ENCODE measurements around the gene HOXD10. TPM values are rescaled to one million over a fixed set of nuclear protein-coding genes. Genes with fewer than 3 reads are reported as not detected.

The HOXD10 gene
- total and polyA plus RNA-seq, 2 experiments from 2014 or later = not detected

DNA sequence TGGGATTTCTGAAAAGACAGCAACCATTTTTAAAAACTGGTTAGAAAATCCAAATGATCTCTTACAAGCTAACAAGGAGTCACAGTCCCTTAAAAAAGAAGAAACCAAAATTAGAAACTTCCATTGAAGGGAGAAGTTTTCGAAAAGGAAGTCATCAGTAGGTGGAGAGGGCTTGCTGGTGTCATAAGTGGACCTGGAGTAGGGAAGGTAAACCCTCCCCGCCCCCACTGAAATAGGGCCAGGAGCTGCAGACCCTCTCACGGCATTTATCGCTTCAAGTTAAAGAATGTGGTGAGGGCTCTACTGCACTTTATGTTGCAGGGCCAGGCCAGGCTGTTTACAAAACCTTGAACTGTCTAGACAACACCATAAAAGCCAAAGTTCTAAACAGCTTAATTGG lies 6.6 kb upstream of the HOXD10 start:
- Mint-ChIP-seq H3K36me3 (ENCODE audit: low read depth) (no peaks in the 10 kb centered on the region; the same call in 2 of the 3 replicates), H3K27me3 (ENCODE audit: insufficient read depth, low read depth, poor library complexity) (peaks cover 94% of the 10 kb centered on the region), H3K4me1 (peaks cover 22% of the 10 kb centered on the region), H3K27ac (no peak overlapping the region), H3K9me3 (peaks cover 5% of the 10 kb centered on the region), H3K4me3 (no peak overlapping the region)
- Histone ChIP-seq H3K36me3 (ENCODE audit: insufficient read depth) (no peaks in the 10 kb centered on the region), H3K27ac (ENCODE audit: low read depth) (no peak overlapping the region), H3K4me1 (ENCODE audit: insufficient read depth) (peaks cover 37% of the 10 kb centered on the region), H3K4me3 (no peak overlapping the region), H3K79me2 (replicated peaks; ENCODE audit: insufficient read depth) (no peaks in the 10 kb centered on the region), H3K4me2 (no peak overlapping the region), H2AFZ (no peak overlapping the region), H3K27me3 (ENCODE audit: insufficient read depth) (peaks cover 99% of the 10 kb centered on the region), H3K9me2 (ENCODE audit: insufficient read depth) (no peaks in the 10 kb centered on the region), H4K20me1 (replicated peaks; ENCODE audit: insufficient read depth) (peaks cover 31% of the 10 kb centered on the region), H3F3A (replicated peaks; ENCODE audit: low read depth) (peaks cover 48% of the 10 kb centered on the region)
- ATAC-seq (no peak), DNase-seq (ENCODE audit: low spot score) (no peak)
- TF ChIP-seq, protein P1, sequence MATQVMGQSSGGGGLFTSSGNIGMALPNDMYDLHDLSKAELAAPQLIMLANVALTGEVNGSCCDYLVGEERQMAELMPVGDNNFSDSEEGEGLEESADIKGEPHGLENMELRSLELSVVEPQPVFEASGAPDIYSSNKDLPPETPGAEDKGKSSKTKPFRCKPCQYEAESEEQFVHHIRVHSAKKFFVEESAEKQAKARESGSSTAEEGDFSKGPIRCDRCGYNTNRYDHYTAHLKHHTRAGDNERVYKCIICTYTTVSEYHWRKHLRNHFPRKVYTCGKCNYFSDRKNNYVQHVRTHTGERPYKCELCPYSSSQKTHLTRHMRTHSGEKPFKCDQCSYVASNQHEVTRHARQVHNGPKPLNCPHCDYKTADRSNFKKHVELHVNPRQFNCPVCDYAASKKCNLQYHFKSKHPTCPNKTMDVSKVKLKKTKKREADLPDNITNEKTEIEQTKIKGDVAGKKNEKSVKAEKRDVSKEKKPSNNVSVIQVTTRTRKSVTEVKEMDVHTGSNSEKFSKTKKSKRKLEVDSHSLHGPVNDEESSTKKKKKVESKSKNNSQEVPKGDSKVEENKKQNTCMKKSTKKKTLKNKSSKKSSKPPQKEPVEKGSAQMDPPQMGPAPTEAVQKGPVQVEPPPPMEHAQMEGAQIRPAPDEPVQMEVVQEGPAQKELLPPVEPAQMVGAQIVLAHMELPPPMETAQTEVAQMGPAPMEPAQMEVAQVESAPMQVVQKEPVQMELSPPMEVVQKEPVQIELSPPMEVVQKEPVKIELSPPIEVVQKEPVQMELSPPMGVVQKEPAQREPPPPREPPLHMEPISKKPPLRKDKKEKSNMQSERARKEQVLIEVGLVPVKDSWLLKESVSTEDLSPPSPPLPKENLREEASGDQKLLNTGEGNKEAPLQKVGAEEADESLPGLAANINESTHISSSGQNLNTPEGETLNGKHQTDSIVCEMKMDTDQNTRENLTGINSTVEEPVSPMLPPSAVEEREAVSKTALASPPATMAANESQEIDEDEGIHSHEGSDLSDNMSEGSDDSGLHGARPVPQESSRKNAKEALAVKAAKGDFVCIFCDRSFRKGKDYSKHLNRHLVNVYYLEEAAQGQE (IDR thresholded peaks at IDR 0.05; ENCODE audit: unreplicated experiment) = no peak
- TF ChIP-seq JUNB (IDR thresholded peaks at IDR 0.05; ENCODE audit: unreplicated experiment) (no peak), STAT1 (IDR thresholded peaks at IDR 0.05; ENCODE audit: unreplicated experiment) (no peak), EZH2 (IDR thresholded peaks at IDR 0.05; ENCODE audit: low read depth, unreplicated experiment) (peak; percentile 60), NANOG (IDR thresholded peaks at IDR 0.05; ENCODE audit: borderline replicate concordance) (no peak)

DNA sequence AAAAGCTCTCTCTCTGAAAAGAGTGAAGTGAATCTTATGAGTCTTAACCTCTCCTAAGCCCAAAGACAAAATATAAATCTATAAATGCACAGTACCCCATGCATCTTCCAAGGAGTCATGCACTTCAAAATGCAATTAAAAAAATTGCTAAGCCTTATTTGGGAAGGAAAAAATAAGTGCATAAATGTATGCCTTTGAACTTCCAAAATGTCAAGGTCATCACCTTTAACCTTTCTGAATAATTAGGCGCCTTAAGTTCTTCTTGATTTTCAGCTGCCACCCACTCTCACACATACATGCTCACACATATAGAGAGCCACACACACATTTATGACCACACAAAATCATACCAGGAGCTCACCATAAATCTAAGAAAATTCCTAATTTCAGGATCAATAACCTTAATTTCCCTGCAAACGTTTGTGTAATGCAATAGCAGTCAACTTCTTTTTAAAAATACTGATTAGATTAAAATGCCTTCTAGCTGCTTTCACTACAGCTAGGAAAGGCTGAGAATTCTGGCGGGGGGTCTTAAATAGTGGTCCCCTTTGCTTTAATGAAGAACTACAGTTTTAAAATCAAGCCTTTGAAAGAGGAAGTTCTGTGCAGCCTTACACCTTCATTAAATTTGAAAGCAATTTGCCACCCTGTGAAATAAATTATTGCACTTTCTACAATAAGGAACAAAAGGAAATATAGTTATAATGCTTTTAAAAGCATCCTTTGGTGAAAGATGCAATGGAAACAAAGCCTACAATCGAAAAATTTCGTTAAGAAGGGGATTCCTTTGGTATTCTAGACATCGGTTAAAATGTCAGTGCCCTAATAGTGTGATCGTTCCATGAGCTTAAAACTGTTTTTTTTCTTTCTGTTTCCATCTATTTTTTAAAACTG lies 5.9 kb upstream of the HOXD10 start:
- Mint-ChIP-seq H3K27me3 (ENCODE audit: insufficient read depth, low read depth, poor library complexity) (peaks cover 94% of the 10 kb centered on the region), H3K36me3 (ENCODE audit: low read depth) (no peaks in the 10 kb centered on the region; the same call in 2 of the 3 replicates), H3K9me3 (peaks cover 3% of the 10 kb centered on the region), H3K27ac (no peak overlapping the region), H3K4me1 (peaks cover 20% of the 10 kb centered on the region), H3K4me3 (no peak overlapping the region)
- Histone ChIP-seq H3K27ac (ENCODE audit: low read depth) (no peak overlapping the region), H3F3A (replicated peaks; ENCODE audit: low read depth) (peaks cover 51% of the 10 kb centered on the region), H3K9me2 (ENCODE audit: insufficient read depth) (no peaks in the 10 kb centered on the region), H3K4me3 (no peak overlapping the region), H3K4me1 (ENCODE audit: insufficient read depth) (peaks cover 37% of the 10 kb centered on the region), H2AFZ (no peak overlapping the region), H3K4me2 (no peak overlapping the region), H3K27me3 (ENCODE audit: insufficient read depth) (peaks cover 99% of the 10 kb centered on the region), H3K79me2 (replicated peaks; ENCODE audit: insufficient read depth) (no peaks in the 10 kb centered on the region), H3K36me3 (ENCODE audit: insufficient read depth) (no peaks in the 10 kb centered on the region), H4K20me1 (replicated peaks; ENCODE audit: insufficient read depth) (peaks cover 31% of the 10 kb centered on the region)
- ATAC-seq = no peak
- no peak for TF ChIP-seq ZNF331 (CRISPR knock-in tag; IDR thresholded peaks at IDR 0.05; ENCODE audit: low read depth)
- peak; percentile 65 for TF ChIP-seq EZH2 (IDR thresholded peaks at IDR 0.05; ENCODE audit: low read depth, unreplicated experiment)
- no peak for DNase-seq (ENCODE audit: low spot score)

All from GM23338 (cell line).